Measurements from ENCODE around the gene STX10.
"Not testable (repeated sequence)": the region's sequence is repeated elsewhere in the genome, so short reads cannot be mapped to it uniquely, and the experiment has no call there.

STX10 gene

GRCh38 chr19:13164343-13165161 lies 14.4 kb upstream of the STX10 start:
- DNase-seq, result no peak

GRCh38 chr19:13163609-13164342 lies 13.6 kb upstream of the STX10 start:
- no peak for DNase-seq

GRCh38 chr19:13162724-13163608 lies 12.8 kb upstream of the STX10 start:
- no peak for DNase-seq

- no peak for DNase-seq
Observed at GRCh38 chr19:13160557-13160956, 10.4 kb upstream of the STX10 start.

- no peak for DNase-seq
Observed at GRCh38 chr19:13159713-13160112, 9.5 kb upstream of the STX10 start.

GRCh38 chr19:13155472-13156359 lies 5.5 kb upstream of the STX10 start:
- DNase-seq, result no peak

- DNase-seq, result no peak
Observed at GRCh38 chr19:13154911-13155471, 4.8 kb upstream of the STX10 start.

GRCh38 chr19:13154241-13154778 lies 4.1 kb upstream of the STX10 start:
- no peak for DNase-seq

GRCh38 chr19:13153569-13154240 lies 3.5 kb upstream of the STX10 start:
- DNase-seq, result no peak

GRCh38 chr19:13152974-13153568 lies 2.9 kb upstream of the STX10 start:
- peak; percentile 43 for DNase-seq

GRCh38 chr19:13152356-13152973 lies 2.3 kb upstream of the STX10 start:
- DNase-seq, result no peak

- peak; percentile 69 for DNase-seq
Observed at GRCh38 chr19:13151605-13152355, 1.6 kb upstream of the STX10 start.

- no peak for DNase-seq
Observed at GRCh38 chr19:13150931-13151604, 893 bp upstream of the STX10 start.

- no peak for DNase-seq
Observed at GRCh38 chr19:13149628-13150186, 468 bp downstream of the STX10 start.

GRCh38 chr19:13149173-13149627 lies 975 bp downstream of the STX10 start:
- not testable (repeated sequence) for DNase-seq

- DNase-seq, result no peak
Observed at GRCh38 chr19:13146763-13147563, 3.2 kb downstream of the STX10 start.

- no peak for DNase-seq
Observed at GRCh38 chr19:13139633-13140311, 10.4 kb downstream of the STX10 start.
